IPS-20b (cell line): ENCODE data around the gene EIPR1.

Source experiments
- H3K27ac ChIP-seq: one replicate; pipeline ENCODE4 v1.5.1; 2013; ENCODE audit warnings: low read length
- H3K27me3 ChIP-seq: 2 replicates; pipeline ENCODE4 v1.6.1; 2013; ENCODE audit warnings: mild to moderate bottlenecking, low read length, inconsistent platforms; ENCODE audit not compliant: insufficient read depth
- H3K36me3 ChIP-seq: 2 replicates; pipeline ENCODE4 v1.6.1; 2013; ENCODE audit warnings: low read depth, mild to moderate bottlenecking, inconsistent platforms, low read length, moderate library complexity; ENCODE audit not compliant: insufficient read depth
- H3K4me1 ChIP-seq: 2 replicates; pipeline ENCODE4 v1.6.1; 2013; ENCODE audit warnings: mild to moderate bottlenecking, control low read depth, inconsistent platforms, low read length, moderate library complexity; ENCODE audit not compliant: insufficient read depth
- H3K4me3 ChIP-seq: 2 replicates; pipeline ENCODE4 v1.5.1; 2013; ENCODE audit warnings: mild to moderate bottlenecking, low read length, inconsistent platforms
- H3K9ac ChIP-seq: 2 replicates; pipeline ENCODE4 v1.6.1; 2013; ENCODE audit warnings: low read depth, mild to moderate bottlenecking, inconsistent platforms, low read length, moderate library complexity
- H3K9me3 ChIP-seq: 2 replicates; pipeline ENCODE4 v1.6.1; 2013; ENCODE audit warnings: mild to moderate bottlenecking, low read depth, low read length, inconsistent platforms; ENCODE audit not compliant: insufficient read depth

The EIPR1 gene

DNA sequence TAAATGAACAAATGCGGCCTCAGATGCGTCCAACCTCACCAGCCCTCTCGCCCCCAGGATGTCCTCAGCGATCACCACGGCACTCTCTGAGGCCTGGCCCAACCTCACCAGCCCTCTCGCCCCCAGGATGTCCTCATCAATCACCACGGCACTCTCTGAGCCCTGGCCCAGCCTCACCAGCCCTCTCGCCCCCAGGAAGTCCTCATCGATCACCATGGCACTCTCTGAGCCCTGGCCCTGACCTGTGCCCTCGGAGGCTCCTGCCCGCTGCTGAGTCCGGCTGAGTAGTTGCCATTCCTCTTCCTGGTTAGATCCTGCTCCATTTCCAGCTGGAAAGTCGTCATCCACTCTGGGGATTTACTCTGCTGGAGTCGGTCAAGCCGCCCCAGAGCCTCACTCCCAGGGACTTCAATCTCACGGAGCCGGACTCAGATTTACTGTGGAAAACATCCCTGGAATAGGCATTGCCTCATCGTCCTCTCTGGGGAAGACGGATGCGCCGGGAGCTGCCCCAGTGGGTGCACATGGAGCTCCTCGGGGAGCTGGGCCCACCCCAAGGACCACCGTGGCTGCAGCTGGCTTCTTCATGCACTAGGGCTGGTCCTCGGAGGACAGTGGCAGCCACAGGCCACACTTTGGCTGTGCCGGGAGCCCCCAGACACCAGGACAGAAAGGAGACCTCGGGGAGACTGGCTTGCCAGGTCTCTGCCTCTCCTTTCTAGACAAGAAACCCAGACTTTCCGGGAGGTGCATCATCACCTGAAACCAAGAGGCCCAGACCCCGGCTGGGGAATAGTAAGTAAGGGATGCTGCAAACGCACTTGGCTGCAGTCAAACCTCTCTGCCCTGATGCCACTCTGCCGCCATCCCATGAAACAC, 230.6 kb downstream of the EIPR1 start:
- no peaks in the 10 kb centered on the region for H3K36me3 ChIP-seq
- no peaks in the 10 kb centered on the region for H3K4me1 ChIP-seq
- no peak overlapping the region for H3K9ac ChIP-seq
- H3K4me3 ChIP-seq = no peak overlapping the region
- H3K27ac ChIP-seq = no peak overlapping the region
- no peaks in the 10 kb centered on the region for H3K9me3 ChIP-seq
- H3K27me3 ChIP-seq = no peaks in the 10 kb centered on the region

GRCh38 chr2:3146175-3146574, 231.4 kb downstream of the EIPR1 start:
- Histone ChIP-seq H3K4me3 (no peak overlapping the region), H3K9ac (no peak overlapping the region), H3K9me3 (no peaks in the 10 kb centered on the region), H3K27ac (no peak overlapping the region), H3K27me3 (no peaks in the 10 kb centered on the region), H3K36me3 (no peaks in the 10 kb centered on the region), H3K4me1 (no peaks in the 10 kb centered on the region)

DNA sequence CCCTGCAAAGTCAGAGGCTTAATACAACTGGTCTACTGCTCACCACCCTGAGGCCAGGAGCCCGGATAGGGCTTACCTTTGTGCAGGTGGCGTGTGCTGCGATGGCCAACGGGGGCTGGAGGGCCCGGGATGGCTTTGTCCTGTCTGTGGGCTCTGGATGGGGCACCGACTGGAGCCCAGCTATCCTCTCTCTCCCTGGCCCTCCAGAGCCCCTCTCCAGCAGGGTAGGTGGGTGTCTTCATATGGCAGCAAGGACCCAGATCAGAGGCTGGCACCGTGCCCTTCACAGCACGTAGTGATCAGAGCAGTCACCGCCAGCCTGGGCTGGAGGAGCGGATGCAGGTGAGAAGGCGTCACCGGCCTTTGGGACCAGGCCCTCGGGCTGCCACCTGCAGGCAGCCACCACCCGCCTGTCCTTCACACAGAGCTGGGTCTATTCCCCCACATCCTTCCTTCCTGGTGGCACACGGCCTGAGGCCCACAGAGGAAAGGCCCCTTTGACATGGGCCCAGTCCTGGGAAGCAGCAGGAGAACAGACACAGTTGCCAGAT, 232.1 kb downstream of the EIPR1 start:
- H3K4me3 ChIP-seq = no peak overlapping the region
- H3K36me3 ChIP-seq = no peaks in the 10 kb centered on the region
- H3K4me1 ChIP-seq = no peaks in the 10 kb centered on the region
- H3K9me3 ChIP-seq = no peaks in the 10 kb centered on the region
- H3K27me3 ChIP-seq = no peaks in the 10 kb centered on the region
- H3K9ac ChIP-seq = no peak overlapping the region
- no peak overlapping the region for H3K27ac ChIP-seq

GRCh38 chr2:3144856-3145255, 232.8 kb downstream of the EIPR1 start:
- Histone ChIP-seq H3K9ac (no peak overlapping the region), H3K36me3 (no peaks in the 10 kb centered on the region), H3K27me3 (no peaks in the 10 kb centered on the region), H3K27ac (no peak overlapping the region), H3K4me3 (no peak overlapping the region), H3K9me3 (no peaks in the 10 kb centered on the region), H3K4me1 (no peaks in the 10 kb centered on the region)

- no peak overlapping the region for H3K27ac ChIP-seq
- H3K9ac ChIP-seq = no peak overlapping the region
- H3K4me3 ChIP-seq = no peak overlapping the region
- no peaks in the 10 kb centered on the region for H3K4me1 ChIP-seq
- H3K36me3 ChIP-seq = no peaks in the 10 kb centered on the region
- no peaks in the 10 kb centered on the region for H3K27me3 ChIP-seq
- no peaks in the 10 kb centered on the region for H3K9me3 ChIP-seq
Measured at GRCh38 chr2:3143602-3144001, 234.0 kb downstream of the EIPR1 start.

DNA sequence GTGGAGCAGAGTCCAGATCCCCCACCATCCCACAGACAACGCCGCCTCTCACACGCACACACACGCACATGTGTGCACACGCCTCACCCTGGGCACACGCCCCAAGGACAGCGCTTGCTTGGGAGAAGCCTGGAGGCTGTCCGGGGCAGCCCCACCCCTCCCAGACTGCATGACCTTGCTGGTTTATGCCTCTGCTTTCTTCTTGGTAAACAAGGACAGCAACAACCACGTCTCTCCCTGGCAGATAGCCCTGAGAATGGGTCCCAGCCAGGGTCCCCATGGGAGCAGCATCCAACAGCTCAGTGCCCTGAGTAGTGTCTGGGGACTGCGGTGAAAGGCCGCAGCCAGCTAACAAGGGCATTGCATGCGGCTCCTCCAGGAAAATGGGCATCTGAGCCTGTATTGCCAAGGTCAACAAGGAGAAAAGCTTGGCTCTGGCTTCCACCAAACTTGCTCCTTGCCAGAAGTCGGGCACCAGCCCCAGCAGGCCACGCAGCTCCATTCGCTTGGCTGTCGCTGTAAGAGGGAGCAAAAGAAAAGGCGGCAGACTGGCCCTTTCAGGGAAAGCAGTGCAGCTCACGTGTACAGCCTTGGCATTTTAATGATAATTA, 234.6 kb downstream of the EIPR1 start:
- H3K4me1 ChIP-seq = no peaks in the 10 kb centered on the region
- H3K27ac ChIP-seq = no peak overlapping the region
- H3K4me3 ChIP-seq = no peak overlapping the region

GRCh38 chr2:3142210-3142609, 235.4 kb downstream of the EIPR1 start:
- Histone ChIP-seq H3K4me3 (no peak overlapping the region), H3K36me3 (no peaks in the 10 kb centered on the region), H3K27ac (no peak overlapping the region), H3K9ac (no peak overlapping the region), H3K9me3 (no peaks in the 10 kb centered on the region), H3K4me1 (no peaks in the 10 kb centered on the region), H3K27me3 (no peaks in the 10 kb centered on the region)

More for the DNA sequence above, 234.6 kb downstream of the EIPR1 start:
- Histone ChIP-seq H3K9ac (no peak overlapping the region), H3K36me3 (no peaks in the 10 kb centered on the region), H3K27me3 (no peaks in the 10 kb centered on the region), H3K9me3 (no peaks in the 10 kb centered on the region)

- Histone ChIP-seq H3K27ac (no peak overlapping the region), H3K9ac (no peak overlapping the region), H3K4me1 (no peaks in the 10 kb centered on the region), H3K9me3 (no peaks in the 10 kb centered on the region), H3K4me3 (no peak overlapping the region), H3K27me3 (no peaks in the 10 kb centered on the region), H3K36me3 (no peaks in the 10 kb centered on the region)
Measured at GRCh38 chr2:3141696-3142095, 235.9 kb downstream of the EIPR1 start.

- Histone ChIP-seq H3K27me3 (no peaks in the 10 kb centered on the region), H3K27ac (no peak overlapping the region), H3K9ac (no peak overlapping the region), H3K36me3 (no peaks in the 10 kb centered on the region), H3K9me3 (peaks cover 8% of the 10 kb centered on the region), H3K4me1 (no peaks in the 10 kb centered on the region), H3K4me3 (no peak overlapping the region)
Measured at GRCh38 chr2:3139906-3140305, 237.7 kb downstream of the EIPR1 start.
